ENCODE results near the gene CD300C.
"Not testable (repeated sequence)": the region's sequence is repeated elsewhere in the genome, so short reads cannot be mapped to it uniquely, and the experiment has no call there.

Gene CD300C

DNA sequence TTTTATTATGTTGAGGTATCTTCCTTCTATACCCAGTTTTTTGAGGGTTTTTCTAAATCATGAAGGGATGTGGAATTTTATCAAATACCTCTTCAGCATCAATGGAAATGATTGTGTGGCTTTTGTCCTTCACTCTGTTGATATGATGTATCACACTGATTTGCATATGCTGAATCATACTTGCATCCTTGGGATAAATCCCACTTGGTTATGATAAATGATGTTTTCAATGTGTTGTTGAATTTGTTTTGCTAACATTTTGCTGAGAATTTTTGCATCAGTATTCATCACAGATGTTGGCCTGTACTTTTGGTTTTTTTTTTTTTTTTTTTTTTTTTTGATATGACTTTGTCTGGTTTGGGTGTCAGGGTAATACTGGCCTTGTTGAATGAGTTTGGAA lies 37.8 kb downstream of the CD300C start:
- Mint-ChIP-seq H3K9me3 (no peaks in the 10 kb centered on the region), H3K4me1 (peaks cover 14% of the 10 kb centered on the region), H3K27ac (no peak overlapping the region), H3K27me3 (ENCODE audit: low read depth, poor library complexity) (peaks cover 34% of the 10 kb centered on the region), H3K36me3 (ENCODE audit: low read depth) (no peaks in the 10 kb centered on the region), H3K4me3 (no peak overlapping the region)
- no peak for DNase-seq
- TF ChIP-seq, protein P1, sequence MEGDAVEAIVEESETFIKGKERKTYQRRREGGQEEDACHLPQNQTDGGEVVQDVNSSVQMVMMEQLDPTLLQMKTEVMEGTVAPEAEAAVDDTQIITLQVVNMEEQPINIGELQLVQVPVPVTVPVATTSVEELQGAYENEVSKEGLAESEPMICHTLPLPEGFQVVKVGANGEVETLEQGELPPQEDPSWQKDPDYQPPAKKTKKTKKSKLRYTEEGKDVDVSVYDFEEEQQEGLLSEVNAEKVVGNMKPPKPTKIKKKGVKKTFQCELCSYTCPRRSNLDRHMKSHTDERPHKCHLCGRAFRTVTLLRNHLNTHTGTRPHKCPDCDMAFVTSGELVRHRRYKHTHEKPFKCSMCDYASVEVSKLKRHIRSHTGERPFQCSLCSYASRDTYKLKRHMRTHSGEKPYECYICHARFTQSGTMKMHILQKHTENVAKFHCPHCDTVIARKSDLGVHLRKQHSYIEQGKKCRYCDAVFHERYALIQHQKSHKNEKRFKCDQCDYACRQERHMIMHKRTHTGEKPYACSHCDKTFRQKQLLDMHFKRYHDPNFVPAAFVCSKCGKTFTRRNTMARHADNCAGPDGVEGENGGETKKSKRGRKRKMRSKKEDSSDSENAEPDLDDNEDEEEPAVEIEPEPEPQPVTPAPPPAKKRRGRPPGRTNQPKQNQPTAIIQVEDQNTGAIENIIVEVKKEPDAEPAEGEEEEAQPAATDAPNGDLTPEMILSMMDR (IDR thresholded peaks at IDR 0.05), result no peak

DNA sequence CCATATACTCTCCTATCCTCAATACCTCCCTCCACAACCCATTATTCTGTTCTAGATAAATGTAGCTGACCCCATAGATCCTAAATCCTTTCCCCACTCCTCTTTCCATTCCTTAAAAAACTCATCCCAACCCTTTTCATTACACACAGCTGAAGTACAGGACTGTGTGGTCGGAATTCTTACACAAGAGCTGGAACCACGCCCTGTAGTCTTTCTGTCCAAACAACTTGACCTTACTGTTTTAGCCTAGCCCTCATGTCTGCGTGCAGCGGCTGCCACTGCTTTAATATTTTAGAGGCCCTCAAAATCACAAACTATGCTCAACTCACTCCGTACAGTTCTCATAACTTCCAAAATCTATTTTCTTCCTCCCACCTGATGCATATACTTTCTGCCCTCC lies 42.0 kb downstream of the CD300C start:
- not testable (repeated sequence) for DNase-seq; H3K9me3 Mint-ChIP-seq; H3K4me3 Mint-ChIP-seq; H3K36me3 Mint-ChIP-seq (ENCODE audit: low read depth); H3K4me1 Mint-ChIP-seq; H3K27ac Mint-ChIP-seq
- H3K27me3 Mint-ChIP-seq (ENCODE audit: low read depth, poor library complexity), result peaks cover 33% of the 10 kb centered on the region

DNA sequence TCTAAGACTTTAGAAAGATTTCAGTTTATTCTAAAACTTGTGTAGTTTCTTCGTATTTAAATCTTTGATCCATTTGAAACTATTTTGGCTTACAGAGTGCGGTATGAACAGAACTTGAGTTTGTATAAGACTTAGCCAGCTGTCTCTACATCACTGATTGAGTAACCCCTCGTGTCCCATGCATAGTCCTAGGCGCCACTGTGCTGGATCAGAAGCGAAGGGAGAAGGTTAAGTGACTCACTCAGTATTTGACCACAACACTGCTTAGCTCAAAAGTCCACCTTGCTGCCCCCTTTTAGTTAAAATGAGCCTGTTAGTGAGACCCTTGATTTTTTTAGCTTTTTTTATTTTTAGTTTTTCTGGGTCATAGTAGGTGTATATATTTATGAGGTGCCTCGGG lies 43.1 kb downstream of the CD300C start:
- no peak overlapping the region for H3K27ac Mint-ChIP-seq
- H3K4me3 Mint-ChIP-seq, result no peak overlapping the region
- TF ChIP-seq, protein P1 (IDR thresholded peaks at IDR 0.05), result no peak
- H3K9me3 Mint-ChIP-seq, result no peaks in the 10 kb centered on the region
- peaks cover 31% of the 10 kb centered on the region for H3K27me3 Mint-ChIP-seq (ENCODE audit: low read depth, poor library complexity)
- DNase-seq, result no peak
- H3K36me3 Mint-ChIP-seq (ENCODE audit: low read depth), result no peaks in the 10 kb centered on the region
- H3K4me1 Mint-ChIP-seq, result no peaks in the 10 kb centered on the region

DNA sequence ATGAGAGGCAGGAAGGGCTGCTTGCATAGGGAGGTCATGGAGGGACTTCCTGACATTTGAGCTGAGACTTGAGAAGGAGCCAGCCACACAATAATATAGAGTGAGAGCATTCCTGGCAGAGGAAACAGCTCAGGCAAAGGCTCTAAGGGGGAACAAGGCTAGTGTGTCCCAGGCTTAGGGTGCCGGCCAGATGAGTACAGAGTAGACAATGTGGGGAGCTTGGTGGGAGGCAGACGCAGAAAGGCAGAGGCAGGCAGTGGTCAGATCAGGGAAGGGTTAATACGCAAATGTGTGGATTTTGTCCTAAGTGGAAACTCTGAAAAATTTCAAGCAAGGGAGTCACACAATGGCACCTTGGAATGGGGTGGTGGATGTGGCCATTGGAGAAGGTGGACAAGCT lies 45.9 kb downstream of the CD300C start:
- H3K9me3 Mint-ChIP-seq, result no peaks in the 10 kb centered on the region
- no peak overlapping the region for H3K4me3 Mint-ChIP-seq

DNA sequence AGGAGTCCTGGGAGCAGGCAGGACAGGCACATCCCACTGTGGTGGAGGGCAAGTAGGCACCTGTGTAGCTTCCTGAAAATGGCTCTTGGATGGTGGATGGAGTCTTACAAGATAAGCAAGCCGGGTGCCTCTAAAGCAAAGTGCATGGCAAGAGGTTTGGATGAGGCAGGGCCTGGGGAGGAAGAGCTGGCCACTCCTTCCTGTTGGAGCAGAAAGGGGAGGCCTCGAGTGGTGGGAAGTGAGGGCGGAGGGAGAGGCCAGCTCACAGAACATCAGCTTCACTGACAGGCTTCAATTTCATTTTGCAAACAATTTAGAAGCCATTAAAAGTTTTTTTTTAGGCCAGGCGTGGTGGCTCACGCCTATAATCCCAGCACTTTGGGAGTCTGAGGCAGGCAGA lies 48.4 kb downstream of the CD300C start:
- no peak overlapping the region for H3K4me3 Mint-ChIP-seq
- DNase-seq, result no peak
- no peaks in the 10 kb centered on the region for H3K4me1 Mint-ChIP-seq
- H3K36me3 Mint-ChIP-seq (ENCODE audit: low read depth), result no peaks in the 10 kb centered on the region
- H3K9me3 Mint-ChIP-seq, result no peaks in the 10 kb centered on the region
- H3K27ac Mint-ChIP-seq, result no peak overlapping the region
- peaks cover 50% of the 10 kb centered on the region for H3K27me3 Mint-ChIP-seq (ENCODE audit: low read depth, poor library complexity)
- TF ChIP-seq, protein P1 (IDR thresholded peaks at IDR 0.05), result no peak

More for the DNA sequence above, 45.9 kb downstream of the CD300C start:
- TF ChIP-seq, protein P1 (IDR thresholded peaks at IDR 0.05), result no peak
- peaks cover 36% of the 10 kb centered on the region for H3K27me3 Mint-ChIP-seq (ENCODE audit: low read depth, poor library complexity)
- no peaks in the 10 kb centered on the region for H3K36me3 Mint-ChIP-seq (ENCODE audit: low read depth)
- no peak overlapping the region for H3K27ac Mint-ChIP-seq
- no peak for DNase-seq
- H3K4me1 Mint-ChIP-seq, result no peaks in the 10 kb centered on the region

DNA sequence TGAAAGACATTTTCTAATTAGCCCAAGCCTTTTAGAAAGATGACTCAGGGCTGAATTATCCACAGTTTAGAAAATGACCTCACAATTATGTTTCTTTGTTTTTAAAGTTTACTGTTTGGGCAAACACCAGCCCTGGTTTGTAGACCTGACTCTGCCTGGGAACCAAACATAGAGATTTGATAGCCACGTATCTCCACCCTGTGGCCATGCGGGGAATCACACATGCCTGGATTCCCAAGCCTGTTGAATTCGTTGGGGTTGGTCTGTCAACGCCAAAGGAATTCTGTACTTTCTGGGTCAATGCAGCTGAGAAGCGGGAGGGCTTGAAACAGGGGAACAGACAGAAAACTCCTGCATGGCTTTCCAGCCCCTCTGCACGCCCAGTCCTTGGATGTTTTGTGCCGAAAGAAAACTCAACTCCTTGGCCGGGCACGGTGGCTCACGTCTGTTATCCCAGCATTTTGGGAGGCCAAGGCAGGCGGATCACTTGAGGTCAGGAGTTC lies 52.5 kb downstream of the CD300C start:
- Mint-ChIP-seq H3K27ac (no peak overlapping the region), H3K4me3 (no peak overlapping the region), H3K4me1 (no peaks in the 10 kb centered on the region), H3K36me3 (ENCODE audit: low read depth) (no peaks in the 10 kb centered on the region), H3K9me3 (peaks cover 12% of the 10 kb centered on the region), H3K27me3 (ENCODE audit: low read depth, poor library complexity) (peaks cover 42% of the 10 kb centered on the region)
- peak; percentile 84 for DNase-seq
- TF ChIP-seq, protein P1 (IDR thresholded peaks at IDR 0.05), result peak; percentile 94
